ENCODE data around the gene GATB.

DNA sequence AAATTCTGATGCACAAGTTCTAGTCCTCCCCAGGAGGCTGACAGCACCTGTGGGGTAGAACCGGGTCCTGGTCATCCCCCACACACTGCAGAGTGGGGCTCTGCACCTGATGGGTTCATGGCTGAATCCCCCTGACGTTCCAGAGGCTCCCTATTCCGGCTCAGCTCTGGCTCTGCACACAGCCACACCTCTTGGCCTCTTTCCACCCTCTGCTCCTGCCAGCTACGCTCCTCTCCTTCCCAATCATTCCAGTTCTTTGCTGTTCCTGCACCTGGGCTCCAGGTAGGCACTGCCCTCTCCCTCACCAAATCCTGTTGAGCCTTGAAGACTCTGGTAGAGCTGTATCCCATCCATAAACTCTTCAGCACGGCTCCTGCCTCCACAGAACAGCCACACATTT is 75.5 kb downstream of the GATB start:
- TF ChIP-seq CTCF (IDR thresholded peaks at IDR 0.05) (no peak), POLR2A (IDR thresholded peaks at IDR 0.05) (no peak)

Measured in heart left ventricle (tissue), 13 donors.